ENCODE measurements around the gene PLCB3.

The PLCB3 gene

GRCh38 chr11:64286801-64287159 is 35.5 kb downstream of the PLCB3 start:
- peaks cover 12% of the 10 kb centered on the region for H3K27me3 ChIP-seq (ENCODE audit: insufficient read depth, poor library complexity, severe bottlenecking)
- H3K27ac ChIP-seq (replicated peaks) = no peak overlapping the region
- H3K4me3 ChIP-seq (replicated peaks; ENCODE audit: insufficient read depth, low read length) = no peak overlapping the region
- TF ChIP-seq POLR2AphosphoS5 (IDR thresholded peaks at IDR 0.05; ENCODE audit: low read depth) (no peak), SPI1 (IDR thresholded peaks at IDR 0.05; ENCODE audit: borderline replicate concordance, low read depth) (no peak), GABPA (IDR thresholded peaks at IDR 0.05; ENCODE audit: low read depth) (no peak), REST (IDR thresholded peaks at IDR 0.05; ENCODE audit: insufficient replicate concordance, low read depth) (no peak)
- TF ChIP-seq, protein P1, sequence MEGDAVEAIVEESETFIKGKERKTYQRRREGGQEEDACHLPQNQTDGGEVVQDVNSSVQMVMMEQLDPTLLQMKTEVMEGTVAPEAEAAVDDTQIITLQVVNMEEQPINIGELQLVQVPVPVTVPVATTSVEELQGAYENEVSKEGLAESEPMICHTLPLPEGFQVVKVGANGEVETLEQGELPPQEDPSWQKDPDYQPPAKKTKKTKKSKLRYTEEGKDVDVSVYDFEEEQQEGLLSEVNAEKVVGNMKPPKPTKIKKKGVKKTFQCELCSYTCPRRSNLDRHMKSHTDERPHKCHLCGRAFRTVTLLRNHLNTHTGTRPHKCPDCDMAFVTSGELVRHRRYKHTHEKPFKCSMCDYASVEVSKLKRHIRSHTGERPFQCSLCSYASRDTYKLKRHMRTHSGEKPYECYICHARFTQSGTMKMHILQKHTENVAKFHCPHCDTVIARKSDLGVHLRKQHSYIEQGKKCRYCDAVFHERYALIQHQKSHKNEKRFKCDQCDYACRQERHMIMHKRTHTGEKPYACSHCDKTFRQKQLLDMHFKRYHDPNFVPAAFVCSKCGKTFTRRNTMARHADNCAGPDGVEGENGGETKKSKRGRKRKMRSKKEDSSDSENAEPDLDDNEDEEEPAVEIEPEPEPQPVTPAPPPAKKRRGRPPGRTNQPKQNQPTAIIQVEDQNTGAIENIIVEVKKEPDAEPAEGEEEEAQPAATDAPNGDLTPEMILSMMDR (IDR thresholded peaks at IDR 0.05; ENCODE audit: insufficient read depth, low read length) = no peak
- no peak for DNase-seq (ENCODE audit: low read depth in 1 of 2, low spot score in 1 of 2)

DNA sequence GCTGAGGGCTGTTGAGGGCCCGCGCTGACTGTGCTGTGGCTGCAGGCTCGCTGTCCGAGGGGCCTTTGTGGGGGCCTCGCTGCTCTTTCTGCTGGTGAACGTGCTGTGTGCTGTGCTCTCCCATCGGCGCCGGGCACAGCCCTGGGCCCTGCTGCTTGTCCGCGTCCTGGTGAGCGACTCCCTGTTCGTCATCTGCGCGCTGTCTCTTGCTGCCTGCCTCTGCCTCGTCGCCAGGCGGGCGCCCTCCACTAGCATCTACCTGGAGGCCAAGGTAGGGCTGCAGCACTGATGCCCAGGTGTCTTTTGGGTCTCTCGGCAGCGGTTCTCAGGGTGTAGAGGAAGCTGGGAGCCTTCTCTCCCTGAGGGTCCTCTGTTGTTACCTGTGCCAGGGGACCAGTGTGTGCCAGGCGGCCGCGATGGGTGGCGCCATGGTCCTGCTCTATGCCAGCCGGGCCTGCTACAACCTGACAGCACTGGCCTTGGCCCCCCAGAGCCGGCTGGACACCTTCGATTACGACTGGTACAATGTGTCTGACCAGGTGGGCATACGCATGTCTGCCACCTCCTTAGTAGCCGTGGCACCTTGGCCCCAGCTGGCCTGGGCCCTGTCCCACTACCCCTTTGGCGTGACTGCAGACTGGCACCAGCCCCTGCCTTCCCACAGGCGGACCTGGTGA is 36.5 kb downstream of the PLCB3 start:
- H3K27me3 ChIP-seq (ENCODE audit: insufficient read depth, poor library complexity, severe bottlenecking) = peaks cover 20% of the 10 kb centered on the region
- TF ChIP-seq, protein P1 (IDR thresholded peaks at IDR 0.05; ENCODE audit: insufficient read depth, low read length) = no peak
- no peak for TF ChIP-seq SPI1 (IDR thresholded peaks at IDR 0.05; ENCODE audit: borderline replicate concordance, low read depth)
- TF ChIP-seq REST (IDR thresholded peaks at IDR 0.05; ENCODE audit: insufficient replicate concordance, low read depth) = no peak
- TF ChIP-seq GABPA (IDR thresholded peaks at IDR 0.05; ENCODE audit: low read depth) = no peak
- no peak for TF ChIP-seq POLR2AphosphoS5 (IDR thresholded peaks at IDR 0.05; ENCODE audit: low read depth)
- H3K27ac ChIP-seq (replicated peaks) = no peak overlapping the region

DNA sequence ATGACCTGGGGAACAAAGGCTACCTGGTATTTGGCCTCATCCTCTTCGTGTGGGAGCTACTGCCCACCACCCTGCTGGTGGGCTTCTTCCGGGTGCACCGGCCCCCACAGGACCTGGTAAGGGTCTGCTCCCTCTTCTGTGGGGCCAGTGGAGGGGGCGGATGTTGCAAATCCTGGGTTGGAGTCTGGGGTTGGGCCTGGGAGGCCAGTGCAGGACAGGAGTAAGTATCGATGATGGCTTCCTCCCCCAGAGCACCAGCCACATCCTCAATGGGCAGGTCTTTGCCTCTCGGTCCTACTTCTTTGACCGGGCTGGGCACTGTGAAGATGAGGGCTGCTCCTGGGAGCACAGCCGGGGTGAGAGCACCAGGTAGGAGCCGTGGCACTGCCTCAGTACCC is 37.0 kb downstream of the PLCB3 start:
- TF ChIP-seq SPI1 (IDR thresholded peaks at IDR 0.05; ENCODE audit: borderline replicate concordance, low read depth) (no peak), GABPA (IDR thresholded peaks at IDR 0.05; ENCODE audit: low read depth) (no peak), REST (IDR thresholded peaks at IDR 0.05; ENCODE audit: insufficient replicate concordance, low read depth) (no peak), POLR2AphosphoS5 (IDR thresholded peaks at IDR 0.05; ENCODE audit: low read depth) (no peak)
- TF ChIP-seq, protein P1 (IDR thresholded peaks at IDR 0.05; ENCODE audit: insufficient read depth, low read length) = no peak
- Histone ChIP-seq H3K27me3 (ENCODE audit: insufficient read depth, poor library complexity, severe bottlenecking) (peaks cover 25% of the 10 kb centered on the region), H3K27ac (replicated peaks) (no peak overlapping the region), H3K4me3 (replicated peaks; ENCODE audit: insufficient read depth, low read length) (no peak overlapping the region)
- no peak for DNase-seq (ENCODE audit: low read depth in 1 of 2, low spot score in 1 of 2)

More for the DNA sequence above, 36.5 kb downstream of the PLCB3 start:
- no peak for DNase-seq (ENCODE audit: low read depth in 1 of 2, low spot score in 1 of 2)
- H3K4me3 ChIP-seq (replicated peaks; ENCODE audit: insufficient read depth, low read length) = no peak overlapping the region

Measured in HL-60 (cell line).